NCI-H1105 treated with DMSO at 0.1 percent for 48 hours (cell line): ENCODE measurements around the gene GSTM2.
"Not testable (repeated sequence)": the region's sequence is repeated elsewhere in the genome, so short reads cannot be mapped to it uniquely, and the experiment has no call there.

Experiments used
- DNase-seq: peaks from one replicate; lab custom pipeline; 2025; lab: John Stamatoyannopoulos, UW

Gene GSTM2

GRCh38 chr1:109644670-109645069 lies 23.2 kb upstream of the GSTM2 start:
- DNase-seq = no peak

- peak; percentile 21 for DNase-seq
These were observed 18.4 kb upstream of the GSTM2 start for GRCh38 chr1:109649491-109649914.

GRCh38 chr1:109650609-109651008 lies 17.2 kb upstream of the GSTM2 start:
- no peak for DNase-seq

GRCh38 chr1:109652402-109652801 lies 15.5 kb upstream of the GSTM2 start:
- DNase-seq = no peak

GRCh38 chr1:109653306-109653705 lies 14.6 kb upstream of the GSTM2 start:
- no peak for DNase-seq

- no peak for DNase-seq
These were observed 13.3 kb upstream of the GSTM2 start for GRCh38 chr1:109654519-109654918.

- DNase-seq = peak; percentile 70
These were observed 12.0 kb upstream of the GSTM2 start, which contains the start of gene GSTM4 for GRCh38 chr1:109655615-109656519. Gene GSTM4, plus strand, starts transcription at chr1:109656099. Its CDS starts 291 bp downstream, at chr1:109656390.

- DNase-seq = no peak
These were observed 10.5 kb upstream of the GSTM2 start for GRCh38 chr1:109657395-109657794.

GRCh38 chr1:109657970-109658369 lies 9.9 kb upstream of the GSTM2 start:
- DNase-seq = no peak

- no peak for DNase-seq
These were observed 9.3 kb upstream of the GSTM2 start for GRCh38 chr1:109658533-109659042.

GRCh38 chr1:109659145-109659544 lies 8.7 kb upstream of the GSTM2 start:
- DNase-seq = no peak

GRCh38 chr1:109659997-109660690 lies 7.7 kb upstream of the GSTM2 start:
- DNase-seq = no peak

GRCh38 chr1:109660691-109661026 lies 7.2 kb upstream of the GSTM2 start:
- DNase-seq = not testable (repeated sequence)

GRCh38 chr1:109661391-109661790 lies 6.5 kb upstream of the GSTM2 start:
- DNase-seq = no peak

GRCh38 chr1:109664671-109665070 lies 3.2 kb upstream of the GSTM2 start:
- no peak for DNase-seq

GRCh38 chr1:109668123-109668775 lies 392 bp downstream of the GSTM2 start:
- DNase-seq = no peak

GRCh38 chr1:109669246-109669948 lies 1.5 kb downstream of the GSTM2 start:
- DNase-seq = no peak

- DNase-seq = not testable (repeated sequence)
These were observed 2.1 kb downstream of the GSTM2 start for GRCh38 chr1:109669949-109670302.

GRCh38 chr1:109671067-109671466 lies 3.2 kb downstream of the GSTM2 start:
- DNase-seq = no peak

- not testable (repeated sequence) for DNase-seq
These were observed 6.0 kb downstream of the GSTM2 start for GRCh38 chr1:109673861-109674260.

GRCh38 chr1:109676683-109677381 lies 9.0 kb downstream of the GSTM2 start:
- not testable (repeated sequence) for DNase-seq
